GM18517 (cell line): Measurements from ENCODE around the gene TMEM233.

Experiments
- ATAC-seq: cut with Tn5 transposase; IDR thresholded peaks from one replicate; pipeline ENCODE4 v1.9.1; 2021; ENCODE audit warnings: mild to moderate bottlenecking, moderate library complexity; ENCODE audit not compliant: unreplicated experiment

Gene TMEM233

GRCh38 chr12:119679081-119679480 is 85.5 kb downstream of the TMEM233 start:
- no peak for ATAC-seq

DNA sequence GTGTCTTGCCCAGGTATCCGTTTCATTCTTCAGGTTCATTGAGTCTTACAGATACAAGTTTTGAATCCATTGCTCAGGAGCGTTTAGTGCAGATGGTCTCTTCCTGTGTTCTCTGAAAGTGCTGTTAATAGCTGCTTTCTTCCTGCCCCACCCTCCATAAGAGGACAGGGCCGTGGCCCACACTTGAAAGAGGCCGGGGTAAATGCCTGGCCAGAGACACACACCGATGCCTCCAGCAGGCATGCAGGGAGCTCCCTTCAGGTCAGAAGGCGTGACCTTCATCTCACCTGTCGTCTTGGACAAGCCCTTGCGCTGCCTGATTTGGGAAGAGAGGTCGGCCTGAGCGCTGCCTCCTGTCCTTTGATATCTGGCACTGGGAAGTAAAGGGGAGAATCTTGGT is 85.9 kb downstream of the TMEM233 start:
- no peak for ATAC-seq

DNA sequence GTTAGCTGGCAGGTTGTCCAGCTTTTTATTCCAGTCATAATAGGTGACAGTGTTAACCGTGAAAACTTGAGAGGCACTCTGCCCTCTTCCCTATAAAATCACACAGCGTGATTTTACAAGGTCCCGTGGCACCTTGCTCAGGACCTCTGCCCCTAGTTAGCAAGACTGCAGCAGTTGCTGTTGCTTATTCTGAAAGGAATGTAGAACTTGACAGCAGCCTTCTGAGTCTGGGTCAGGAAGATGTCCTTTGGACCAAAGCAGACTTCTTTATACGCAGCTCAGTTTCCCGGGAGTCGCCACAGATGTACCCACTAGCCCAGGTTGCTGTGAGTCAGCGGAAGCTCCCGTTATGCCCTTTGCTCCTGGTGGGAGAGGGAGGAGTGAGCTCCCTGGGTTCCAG is 87.5 kb downstream of the TMEM233 start:
- no peak for ATAC-seq

- no peak for ATAC-seq
These were observed 88.4 kb downstream of the TMEM233 start for GRCh38 chr12:119681728-119682638.

- ATAC-seq = no peak
These were observed 89.2 kb downstream of the TMEM233 start for GRCh38 chr12:119682639-119683252.

DNA sequence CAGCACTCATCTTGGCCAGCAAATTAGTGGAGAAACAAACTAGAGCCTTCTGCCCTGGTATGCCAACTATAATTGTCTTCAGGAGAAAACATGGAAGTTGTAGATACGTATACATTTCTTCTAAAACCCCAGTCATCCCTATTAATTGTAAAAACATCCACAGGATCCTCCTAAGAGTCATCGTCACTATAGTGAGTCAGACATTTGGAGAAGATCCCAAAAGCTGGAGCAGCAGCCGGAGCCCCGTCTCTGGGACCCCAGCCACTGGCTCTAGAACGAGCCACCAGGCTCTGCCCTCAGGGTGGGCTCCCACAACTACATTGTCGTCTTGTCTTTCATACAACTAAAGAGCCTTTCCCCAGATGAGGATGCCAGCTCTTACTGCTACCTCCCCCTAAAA is 89.8 kb downstream of the TMEM233 start:
- no peak for ATAC-seq

GRCh38 chr12:119683816-119684215 is 90.2 kb downstream of the TMEM233 start:
- no peak for ATAC-seq

GRCh38 chr12:119684711-119685369 is 91.3 kb downstream of the TMEM233 start:
- no peak for ATAC-seq

- no peak for ATAC-seq
These were observed 91.8 kb downstream of the TMEM233 start for GRCh38 chr12:119685375-119685774.

DNA sequence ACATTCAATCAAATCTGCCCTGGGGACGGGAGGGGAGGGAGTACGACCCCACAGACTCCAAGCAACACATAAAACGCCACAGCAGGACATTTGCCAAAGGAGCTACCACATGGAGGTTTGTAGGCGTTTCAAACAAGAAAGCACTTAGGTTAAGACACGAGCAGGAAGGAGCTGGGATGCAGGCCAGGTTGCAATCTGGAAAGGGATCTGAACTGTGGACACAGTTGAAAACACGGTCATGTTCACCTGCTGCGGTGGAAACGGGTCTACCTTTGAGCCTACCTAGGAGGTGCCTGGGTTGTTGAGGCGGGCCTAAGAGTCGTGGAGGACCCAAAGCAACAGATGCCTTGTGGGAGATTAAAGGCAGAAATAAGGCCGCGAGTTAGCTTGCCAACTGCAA is 92.8 kb downstream of the TMEM233 start:
- ATAC-seq = no peak

GRCh38 chr12:119686776-119687175 is 93.2 kb downstream of the TMEM233 start:
- ATAC-seq = no peak

DNA sequence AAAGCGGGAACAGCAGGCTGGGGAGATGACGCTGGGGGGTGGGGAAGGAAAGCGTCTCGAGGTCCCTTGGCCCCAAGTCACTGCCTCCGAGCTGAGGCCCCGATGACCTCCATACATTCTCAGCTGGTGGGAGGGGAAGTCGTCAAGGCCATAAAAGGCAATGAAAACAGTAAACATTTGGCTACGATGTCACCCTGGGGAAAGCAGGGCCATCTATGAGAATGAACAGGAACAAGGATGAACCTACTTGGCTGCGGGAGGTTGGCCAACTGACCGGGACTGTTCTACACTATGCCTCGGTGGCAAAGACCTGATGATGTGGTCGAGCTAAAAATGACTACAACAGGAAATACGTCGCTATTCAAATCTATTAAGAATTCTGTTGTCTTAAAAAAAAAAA is 93.8 kb downstream of the TMEM233 start:
- no peak for ATAC-seq

DNA sequence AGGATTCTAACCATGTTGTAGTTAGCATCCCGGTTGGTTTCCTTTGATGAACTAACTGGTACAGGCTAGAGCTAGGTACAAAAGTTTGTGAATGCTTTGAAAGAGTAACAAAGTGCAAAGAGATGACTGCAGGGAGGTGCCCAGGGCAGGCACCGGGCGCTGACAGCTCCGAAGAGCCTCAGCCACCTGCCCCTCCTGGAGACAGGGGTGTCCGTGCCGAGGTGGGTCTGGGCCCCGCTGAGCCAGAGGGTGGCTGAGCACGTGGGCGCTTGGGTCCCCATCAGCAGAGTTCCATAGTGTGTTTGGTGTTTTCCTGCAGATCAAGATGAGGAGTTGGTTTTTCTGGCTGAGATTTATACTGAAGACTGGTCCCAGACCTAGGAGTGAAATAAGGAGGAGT is 94.3 kb downstream of the TMEM233 start:
- ATAC-seq = no peak

- ATAC-seq = no peak
These were observed 96.4 kb downstream of the TMEM233 start for GRCh38 chr12:119689935-119690500.

DNA sequence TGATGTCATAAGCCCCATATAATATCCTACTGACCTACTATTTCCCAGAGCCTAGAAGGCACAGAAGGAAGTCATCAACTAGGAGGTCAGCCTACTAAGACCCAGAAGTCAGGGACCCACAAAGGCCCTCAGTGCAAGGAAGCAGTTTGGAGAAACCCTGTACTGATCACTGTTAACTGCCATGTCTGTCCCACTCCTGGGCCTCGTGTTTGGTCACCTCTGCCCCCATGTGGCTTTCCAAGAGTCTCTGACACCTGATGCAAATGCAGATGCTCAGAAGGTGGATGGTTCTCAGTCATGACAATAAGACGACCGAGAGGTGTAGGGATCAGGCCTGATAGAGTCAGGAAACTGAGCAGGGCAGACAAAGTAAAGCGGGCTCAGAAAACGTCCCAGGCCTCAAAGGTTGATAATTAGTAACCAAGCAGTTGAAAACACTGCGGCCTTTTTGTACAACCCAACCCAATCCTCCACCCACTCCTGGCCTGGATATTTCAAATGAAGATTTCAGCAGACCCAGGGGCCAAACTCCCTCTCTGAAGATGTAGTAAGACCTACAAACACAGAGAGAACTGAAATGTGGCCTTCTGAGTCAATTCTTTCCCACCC is 97.7 kb downstream of the TMEM233 start:
- ATAC-seq = no peak

GRCh38 chr12:119692410-119692809 is 98.8 kb downstream of the TMEM233 start:
- no peak for ATAC-seq
